ENCODE data around the gene XXYLT1.

Gene XXYLT1

GRCh38 chr3:195036574-195036973, 234.4 kb downstream of the XXYLT1 start:
- DNase-seq = no peak
- TF ChIP-seq CTCF (IDR thresholded peaks at IDR 0.05) = no peak
- Histone ChIP-seq H3K27ac (no peak overlapping the region), H3K36me3 (no peaks in the 10 kb centered on the region), H3K27me3 (peaks cover 0 to 34% of the 10 kb centered on the region in 2 donors), H3K9me3 (peaks cover 0 to 5% (median 0%) of the 10 kb centered on the region in 3 donors), H3K4me1 (no peaks in the 10 kb centered on the region), H3K4me3 (no peak overlapping the region)
- intact Hi-C loops (cut with DNase I; ENCODE audit: low total_unique reads) = no loop called here

GRCh38 chr3:195036203-195036505, 234.8 kb downstream of the XXYLT1 start:
- peaks cover 0 to 32% of the 10 kb centered on the region in 2 donors for H3K27me3 ChIP-seq
- intact Hi-C loops (cut with DNase I; ENCODE audit: low total_unique reads) = no loop called here
- no peak overlapping the region for H3K27ac ChIP-seq
- H3K36me3 ChIP-seq = no peaks in the 10 kb centered on the region
- peaks cover 0 to 5% (median 0%) of the 10 kb centered on the region in 3 donors for H3K9me3 ChIP-seq
- no peak for TF ChIP-seq CTCF (IDR thresholded peaks at IDR 0.05)
- no peaks in the 10 kb centered on the region for H3K4me1 ChIP-seq
- DNase-seq = no peak
- no peak overlapping the region for H3K4me3 ChIP-seq

GRCh38 chr3:195035345-195036202, 235.4 kb downstream of the XXYLT1 start:
- TF ChIP-seq CTCF (IDR thresholded peaks at IDR 0.05) = no peak
- H3K4me3 ChIP-seq = no peak overlapping the region
- no peaks in the 10 kb centered on the region for H3K36me3 ChIP-seq
- intact Hi-C loops (cut with DNase I; ENCODE audit: low total_unique reads) = no loop called here
- DNase-seq = no peak
- peaks cover 0 to 26% of the 10 kb centered on the region in 2 donors for H3K27me3 ChIP-seq
- H3K27ac ChIP-seq = no peak overlapping the region
- H3K9me3 ChIP-seq = peaks cover 0 to 5% (median 0%) of the 10 kb centered on the region in 3 donors
- no peaks in the 10 kb centered on the region for H3K4me1 ChIP-seq

GRCh38 chr3:195034541-195034940, 236.4 kb downstream of the XXYLT1 start:
- intact Hi-C loops (cut with DNase I; ENCODE audit: low total_unique reads) = no loop called here
- no peak for DNase-seq
- H3K4me1 ChIP-seq = no peaks in the 10 kb centered on the region
- no peaks in the 10 kb centered on the region for H3K36me3 ChIP-seq
- no peak overlapping the region for H3K4me3 ChIP-seq
- H3K27ac ChIP-seq = no peak overlapping the region
- peaks cover 0 to 19% of the 10 kb centered on the region in 2 donors for H3K27me3 ChIP-seq
- H3K9me3 ChIP-seq = peaks cover 0 to 5% (median 0%) of the 10 kb centered on the region in 3 donors
- no peak for TF ChIP-seq CTCF (IDR thresholded peaks at IDR 0.05)

GRCh38 chr3:195034101-195034500, 236.9 kb downstream of the XXYLT1 start:
- Histone ChIP-seq H3K27ac (no peak overlapping the region), H3K4me3 (no peak overlapping the region), H3K36me3 (no peaks in the 10 kb centered on the region), H3K27me3 (peaks cover 0 to 16% of the 10 kb centered on the region in 2 donors), H3K9me3 (peaks cover 0 to 5% (median 0%) of the 10 kb centered on the region in 3 donors), H3K4me1 (no peaks in the 10 kb centered on the region)
- intact Hi-C loops (cut with DNase I; ENCODE audit: low total_unique reads) = no loop called here
- TF ChIP-seq CTCF (IDR thresholded peaks at IDR 0.05) = no peak
- no peak for DNase-seq

All from tibial artery (tissue), 4 donors.